ENCODE measurements around the gene PTPN11.
"Not testable (repeated sequence)": the region's sequence is repeated elsewhere in the genome, so short reads cannot be mapped to it uniquely, and the experiment has no call there.

The PTPN11 gene

DNA sequence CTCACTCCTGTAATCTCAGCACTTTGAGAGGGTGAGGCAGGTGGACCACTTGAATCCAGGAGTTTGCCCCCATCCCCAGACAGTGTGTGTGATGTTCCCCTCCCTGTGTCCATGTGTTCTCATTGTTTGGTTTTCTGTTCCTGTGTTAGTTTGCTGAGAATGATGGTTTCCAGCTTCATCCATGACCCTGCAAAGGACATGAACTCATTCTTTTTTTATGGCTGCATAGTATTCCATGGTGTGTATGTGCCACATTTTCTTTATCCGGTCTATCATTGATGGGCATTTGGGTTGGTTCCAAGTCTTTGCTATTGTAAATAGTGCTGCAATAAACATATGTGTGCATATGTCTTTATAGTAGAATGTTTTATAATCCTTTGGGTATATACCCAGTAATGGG lies 38.4 kb downstream of the PTPN11 start:
- not testable (repeated sequence) for FAIRE-seq

DNA sequence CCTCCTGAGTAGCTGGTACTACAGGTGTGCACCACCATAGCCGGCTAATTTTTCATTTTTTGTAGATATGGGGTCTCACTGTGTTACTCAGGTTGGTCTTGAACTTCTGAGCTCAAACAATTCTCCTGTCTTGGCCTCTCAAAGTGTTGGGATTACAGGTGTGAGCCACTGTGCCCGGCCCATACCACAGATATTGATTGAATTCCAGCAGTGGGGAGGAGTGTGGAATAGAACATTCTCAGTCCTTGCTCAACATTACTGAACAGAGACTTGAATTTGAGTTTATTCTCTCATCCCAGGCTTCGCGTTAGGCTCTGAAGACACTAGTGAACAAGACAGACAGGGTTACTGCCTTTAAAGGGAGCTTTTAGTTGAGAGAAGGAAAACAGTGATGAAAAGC lies 39.6 kb downstream of the PTPN11 start:
- no peak for FAIRE-seq

DNA sequence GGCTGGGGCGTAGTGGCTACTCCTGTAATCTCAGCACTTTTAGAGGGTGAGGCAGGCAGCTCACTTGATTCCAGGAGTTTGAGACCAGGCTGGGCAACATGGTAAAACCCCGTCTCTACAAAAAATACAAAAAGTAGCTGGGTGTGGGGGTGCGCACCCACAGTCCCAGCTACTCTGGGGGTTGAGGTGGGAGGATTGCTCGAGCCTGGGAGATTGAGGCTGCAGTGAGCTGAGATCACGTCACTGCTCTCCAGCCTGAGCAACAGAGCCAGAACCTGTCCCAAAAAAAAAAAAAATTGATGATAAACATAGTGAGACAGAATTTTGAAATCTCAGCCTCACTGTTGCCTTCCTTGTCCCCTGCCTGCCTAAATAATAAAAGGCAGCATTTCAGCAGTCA lies 40.0 kb downstream of the PTPN11 start:
- no peak for FAIRE-seq

DNA sequence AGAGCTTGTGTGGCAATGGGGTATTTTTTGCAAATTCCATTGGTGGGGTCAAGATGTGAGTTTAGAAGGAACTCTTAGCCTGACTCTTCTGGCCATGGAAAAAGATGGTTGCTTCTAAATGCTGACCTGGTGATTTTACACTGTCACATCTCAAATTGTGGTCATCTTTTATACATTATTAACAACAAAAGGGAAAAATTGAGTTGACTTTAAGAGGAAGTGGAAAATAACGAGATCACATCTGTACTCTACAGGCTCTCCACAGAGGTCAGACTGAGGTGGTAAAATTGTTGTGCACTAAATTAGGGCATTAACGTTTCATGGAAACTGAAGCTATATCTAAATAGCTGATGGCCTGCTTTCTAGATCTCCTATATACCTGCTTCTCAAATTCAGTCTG lies 44.7 kb downstream of the PTPN11 start:
- FAIRE-seq, result no peak

DNA sequence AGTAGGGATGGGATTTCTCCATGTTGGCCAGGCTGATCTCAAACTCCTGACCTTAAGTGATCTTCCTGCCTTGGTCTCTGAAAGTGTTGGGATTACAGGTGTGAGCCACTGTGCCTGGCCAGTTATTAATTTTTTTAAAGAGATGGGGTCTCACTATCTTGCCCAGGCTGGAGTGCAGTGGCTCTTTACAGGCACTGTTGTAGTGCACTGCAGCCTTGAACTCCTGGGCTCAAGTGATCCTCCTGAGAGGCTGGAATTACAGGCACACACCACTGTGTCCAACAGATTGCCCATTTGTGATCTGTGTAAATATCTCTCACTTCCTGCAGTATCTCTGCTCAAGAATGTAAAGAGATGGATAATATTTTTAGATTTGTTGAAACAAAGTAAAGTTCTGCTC lies 45.9 kb downstream of the PTPN11 start:
- FAIRE-seq, result no peak

- FAIRE-seq, result no peak
Measured at GRCh38 chr12:112466011-112466422, 47.3 kb downstream of the PTPN11 start.

- no peak for FAIRE-seq
Measured at GRCh38 chr12:112466835-112467234, 48.1 kb downstream of the PTPN11 start.

- FAIRE-seq, result no peak
Measured at GRCh38 chr12:112468046-112468445, 49.3 kb downstream of the PTPN11 start.

DNA sequence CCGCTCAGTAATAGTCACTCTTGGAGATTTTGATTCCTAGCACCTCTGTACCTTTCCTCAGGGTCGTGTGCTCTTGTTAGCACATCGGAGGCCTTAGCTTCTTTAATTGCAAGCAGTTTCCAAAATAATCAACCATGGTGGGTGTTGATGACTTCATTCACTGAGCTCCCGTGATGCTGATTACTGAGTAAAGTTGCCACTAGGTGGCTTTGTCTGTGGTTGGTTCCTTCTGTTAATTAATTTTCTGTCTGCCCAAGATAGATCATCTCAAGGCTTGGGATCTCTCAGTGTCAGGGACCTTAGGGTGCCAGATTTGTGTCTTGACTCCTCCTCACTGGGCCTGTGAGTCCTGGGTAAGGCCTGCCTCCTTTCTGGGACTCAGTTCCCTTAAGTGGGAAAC lies 54.3 kb downstream of the PTPN11 start:
- no peak for FAIRE-seq

DNA sequence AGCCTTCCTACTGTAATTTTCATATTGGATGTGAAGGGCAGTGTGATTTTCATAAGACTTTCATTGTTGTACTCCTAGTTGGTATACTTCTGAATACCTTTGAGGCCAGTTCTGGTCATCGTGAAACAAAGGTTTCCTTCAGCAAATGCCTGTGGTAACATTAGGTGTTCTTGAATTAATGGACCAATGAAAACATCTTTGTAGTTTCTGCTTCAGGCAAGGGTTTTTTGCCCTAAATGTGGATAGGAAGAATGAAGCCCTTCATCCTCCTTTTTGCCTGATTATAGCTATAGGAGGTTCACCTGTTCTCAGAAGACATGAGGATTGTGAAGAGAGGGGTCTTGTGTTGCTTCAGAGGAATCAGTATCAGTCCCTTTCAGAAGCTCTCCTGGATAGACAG lies 60.7 kb downstream of the PTPN11 start:
- FAIRE-seq, result no peak

DNA sequence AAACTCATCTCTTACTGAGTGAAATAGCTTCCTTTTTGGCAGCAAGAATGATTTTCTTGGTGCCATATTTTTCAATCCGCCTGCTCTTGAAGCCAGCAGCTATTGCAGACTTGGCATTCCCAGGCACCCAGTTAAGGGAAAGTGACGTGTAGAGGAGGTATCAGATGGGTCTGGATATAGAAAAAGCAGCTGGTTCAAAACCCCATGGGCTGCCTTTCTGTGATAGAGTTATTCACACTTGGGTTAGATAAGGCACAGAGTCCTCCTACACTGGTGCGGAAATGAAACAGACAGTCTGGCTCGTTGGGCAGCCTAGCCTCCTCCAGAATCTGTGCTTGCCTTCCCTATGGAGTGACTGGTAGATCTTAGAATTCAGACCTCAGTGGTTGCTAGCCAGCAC lies 62.2 kb downstream of the PTPN11 start:
- no peak for FAIRE-seq

- no peak for FAIRE-seq
Measured at GRCh38 chr12:112482733-112483132, 64.0 kb downstream of the PTPN11 start.

DNA sequence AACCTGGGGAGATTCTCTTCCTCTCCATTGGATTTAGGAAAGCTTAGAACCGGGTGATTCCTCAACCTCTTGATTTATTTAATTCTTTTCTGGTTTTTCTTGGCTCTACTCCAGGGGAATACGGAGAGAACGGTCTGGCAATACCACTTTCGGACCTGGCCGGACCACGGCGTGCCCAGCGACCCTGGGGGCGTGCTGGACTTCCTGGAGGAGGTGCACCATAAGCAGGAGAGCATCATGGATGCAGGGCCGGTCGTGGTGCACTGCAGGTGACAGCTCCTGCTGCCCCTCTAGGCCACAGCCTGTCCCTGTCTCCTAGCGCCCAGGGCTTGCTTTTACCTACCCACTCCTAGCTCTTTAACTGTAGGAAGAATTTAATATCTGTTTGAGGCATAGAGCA lies 67.6 kb downstream of the PTPN11 start:
- no peak for FAIRE-seq

DNA sequence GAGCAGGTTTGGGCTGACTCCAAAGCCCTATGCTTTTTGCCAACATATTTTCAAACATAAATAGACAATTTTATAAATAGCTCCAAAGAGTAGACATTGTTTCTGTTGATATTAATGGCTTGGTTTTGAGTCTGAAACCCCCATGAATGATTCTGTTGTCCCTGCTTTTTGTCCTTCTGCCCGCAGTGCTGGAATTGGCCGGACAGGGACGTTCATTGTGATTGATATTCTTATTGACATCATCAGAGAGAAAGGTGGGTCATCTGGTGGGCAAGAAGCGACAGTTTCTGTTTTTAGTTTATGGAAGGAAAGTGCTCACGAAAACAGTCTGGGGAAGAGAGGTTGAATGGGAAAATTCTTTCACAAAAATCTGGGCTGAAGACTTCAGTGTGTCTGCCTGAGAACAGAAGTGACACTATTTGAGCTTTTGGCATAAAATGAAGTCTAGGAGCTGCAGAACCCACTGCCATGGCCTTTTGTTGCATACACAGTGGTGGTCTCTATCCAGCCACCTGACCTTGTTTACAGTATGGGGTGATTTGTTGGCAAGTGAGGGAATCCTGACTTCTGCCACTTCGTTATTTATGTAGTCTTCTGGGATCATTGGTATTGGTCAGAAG lies 69.6 kb downstream of the PTPN11 start:
- no peak for FAIRE-seq

- no peak for FAIRE-seq
Measured at GRCh38 chr12:112489456-112489855, 70.7 kb downstream of the PTPN11 start.

DNA sequence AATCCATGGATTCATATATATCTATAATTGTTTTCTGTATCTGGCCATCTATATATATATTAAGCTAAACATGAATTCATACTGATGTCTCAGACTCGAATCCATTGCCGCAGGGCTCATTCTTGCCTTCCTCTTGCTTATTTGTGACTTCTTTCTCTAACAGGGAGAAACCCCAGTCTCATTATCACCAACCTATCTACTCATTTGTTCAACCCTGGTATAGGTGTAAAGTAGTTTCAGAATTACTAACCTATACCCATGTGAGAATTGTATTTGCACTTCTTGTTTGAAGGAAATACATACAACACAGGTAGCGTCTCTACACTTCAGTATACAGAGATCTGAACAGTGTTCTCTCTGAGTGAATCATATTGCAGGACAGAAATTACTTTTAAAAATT lies 77.7 kb downstream of the PTPN11 start:
- no peak for FAIRE-seq

DNA sequence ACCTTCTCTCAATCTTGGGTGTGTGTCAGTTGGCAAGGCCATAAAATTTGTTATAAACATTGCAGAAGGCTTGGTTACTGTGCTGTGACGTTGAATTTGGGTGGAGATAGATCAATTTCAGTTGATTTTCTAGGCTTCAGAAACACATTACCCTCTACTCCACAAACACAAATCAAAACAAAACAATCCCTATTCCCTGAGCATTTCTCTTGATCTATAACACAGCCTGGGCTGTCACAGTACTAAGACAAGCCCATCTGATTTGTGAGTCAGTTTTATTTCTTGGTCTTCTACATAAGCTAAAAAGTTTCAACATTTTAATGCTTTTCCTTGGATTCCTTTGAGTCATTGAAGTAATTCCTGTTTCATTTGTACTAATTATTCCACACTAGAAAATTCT lies 79.8 kb downstream of the PTPN11 start:
- FAIRE-seq, result no peak

DNA sequence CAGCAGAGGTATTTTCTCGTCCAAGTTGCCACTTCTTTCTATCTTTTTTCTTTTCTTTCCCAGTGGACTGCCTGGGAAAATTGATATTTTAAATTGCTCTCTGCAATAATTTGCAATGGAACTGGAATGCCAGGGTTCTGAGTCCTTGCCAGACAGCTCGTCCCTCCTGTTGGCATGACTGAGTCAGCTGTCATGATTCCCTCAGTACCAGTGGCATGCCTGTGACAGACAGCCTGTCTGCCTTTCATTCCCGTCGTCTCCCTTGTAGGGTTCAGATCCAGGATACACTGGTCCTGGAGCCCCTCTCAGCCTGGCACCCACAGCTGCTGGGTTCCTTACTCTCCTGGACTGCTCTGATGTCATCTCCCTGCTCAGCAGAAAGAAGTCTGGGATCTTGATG lies 84.8 kb downstream of the PTPN11 start:
- FAIRE-seq, result no peak

DNA sequence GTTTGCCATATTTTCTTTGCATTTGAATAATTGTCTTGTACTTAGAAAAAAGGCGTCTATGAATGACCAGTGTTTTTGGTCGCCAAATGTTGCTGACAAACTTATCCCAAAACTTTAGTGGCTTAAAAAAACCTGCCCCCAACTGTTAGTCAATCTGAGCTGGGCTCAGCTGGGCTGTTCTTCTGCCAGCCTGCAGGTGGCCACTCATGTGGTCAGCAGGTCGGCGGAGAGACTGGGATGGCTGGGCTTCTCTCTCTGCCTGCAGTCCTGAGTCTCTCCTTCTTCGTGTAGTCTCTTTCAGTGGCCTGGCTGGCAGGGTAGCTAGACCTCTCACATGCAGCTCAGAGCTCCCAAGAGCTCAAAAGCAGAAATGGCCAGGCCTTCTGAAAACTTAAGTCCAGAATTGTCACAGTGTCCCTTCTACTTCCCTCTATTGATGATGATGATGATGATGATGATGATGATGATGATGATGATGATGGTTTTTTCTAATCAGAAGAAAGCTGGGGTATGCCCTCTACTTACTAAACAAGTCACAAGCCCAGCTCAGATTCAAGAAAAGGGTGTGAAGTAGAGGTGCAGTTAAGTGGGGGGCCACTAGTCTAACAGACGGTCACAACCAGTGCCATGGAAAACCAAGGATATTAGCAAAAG lies 87.9 kb downstream of the PTPN11 start:
- FAIRE-seq, result no peak

GRCh38 chr12:112513471-112513870 lies 94.7 kb downstream of the PTPN11 start:
- no peak for FAIRE-seq

DNA sequence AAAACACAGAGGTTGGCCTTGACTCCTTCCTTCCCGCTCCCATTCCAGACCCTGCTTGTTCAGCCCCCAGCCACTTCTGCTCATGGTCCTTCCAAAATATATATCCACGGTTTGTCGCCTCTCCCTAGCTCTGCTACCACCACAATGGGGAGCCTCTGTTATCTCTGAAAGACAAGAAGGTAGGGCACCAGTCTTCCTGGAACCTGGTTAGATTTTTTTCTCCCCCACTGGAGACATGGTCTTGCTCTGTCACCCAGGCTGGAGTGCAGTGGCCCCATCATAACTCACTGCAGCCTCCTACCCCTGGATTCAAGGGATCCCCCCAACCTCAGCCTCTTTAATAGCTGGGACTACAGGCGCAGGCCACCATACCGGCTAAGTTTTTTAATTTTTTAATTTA lies 95.7 kb downstream of the PTPN11 start:
- no peak for FAIRE-seq

DNA sequence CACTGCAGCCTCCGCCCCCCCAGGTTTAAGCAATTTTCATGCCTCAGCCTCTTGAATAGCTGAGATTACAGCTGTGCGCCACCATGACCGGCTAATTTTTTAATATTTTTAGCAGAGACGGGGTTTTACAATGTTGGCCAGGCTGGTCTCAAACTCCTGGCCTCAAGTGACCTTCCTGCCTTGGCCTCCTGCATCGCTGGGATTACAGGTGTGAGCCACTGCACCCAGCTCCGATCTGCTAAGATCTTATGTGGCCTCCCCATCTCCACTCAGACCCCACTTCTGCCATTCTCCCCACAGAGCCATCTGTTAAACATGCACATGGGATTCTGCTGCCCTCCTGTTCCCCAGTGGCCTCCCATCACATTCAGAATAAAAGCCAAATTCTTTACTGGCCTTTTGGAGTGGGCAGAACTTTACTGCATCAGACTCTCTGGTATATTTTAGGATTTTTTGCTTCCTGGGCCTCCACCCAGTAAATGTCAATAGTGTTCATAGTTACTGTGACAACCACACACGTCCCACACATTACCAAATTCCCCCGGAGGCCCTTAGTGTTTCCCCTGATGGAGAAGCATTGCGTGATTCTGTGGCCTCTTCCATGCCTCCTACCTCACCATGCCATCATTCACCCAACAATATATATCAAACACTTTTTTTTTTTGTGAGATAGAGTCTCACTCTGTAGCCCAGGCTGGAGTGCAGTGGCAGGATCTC lies 96.3 kb downstream of the PTPN11 start:
- FAIRE-seq, result no peak

- FAIRE-seq, result no peak
Measured at GRCh38 chr12:112515868-112516267, 97.1 kb downstream of the PTPN11 start.

DNA sequence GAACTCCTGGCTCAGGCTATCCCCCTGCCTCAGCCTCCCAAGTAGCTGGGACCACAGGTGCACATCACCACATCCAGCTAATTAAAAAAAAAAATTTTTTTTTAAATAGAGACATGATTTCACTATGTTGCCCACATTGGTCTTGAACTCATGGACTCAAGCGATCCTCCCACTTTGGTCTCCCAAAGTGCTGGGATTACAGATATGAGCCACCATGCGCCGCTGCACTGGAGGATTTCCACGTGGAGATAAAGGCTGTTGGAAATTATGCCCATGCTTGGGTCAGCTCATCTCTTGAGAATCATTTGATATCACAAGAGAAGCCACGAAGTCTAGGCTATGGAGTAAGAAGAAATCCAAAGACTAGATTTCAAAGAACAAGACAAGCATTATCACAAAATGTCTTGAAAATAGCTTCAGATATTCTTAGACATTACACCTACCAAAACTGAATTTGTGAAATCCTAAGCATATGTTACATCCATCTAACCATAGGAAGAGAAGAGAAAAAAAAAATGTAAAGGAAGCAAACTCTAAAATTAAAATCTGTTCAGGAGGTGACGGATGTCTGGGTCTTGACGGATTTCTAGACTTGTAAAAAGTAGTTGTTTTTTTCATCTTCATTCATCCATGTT lies 99.1 kb downstream of the PTPN11 start:
- FAIRE-seq, result no peak

All from colon (tissue), 2 donors.